Uterus (tissue), 2 donors: ENCODE results near the gene IL17A.

ENCODE experiments used
- POLR2A ChIP-seq, 2 donors: fragments of 450-650 bp; IDR thresholded peaks; one replicate each; pipeline ENCODE4 v1.6.1; 2016; ENCODE audit warnings: antibody characterized with exemption in 2 of 2, mild to moderate bottlenecking in 1 of 2, moderate library complexity in 1 of 2
- TF ChIP-seq, protein P1 (sequence below), 4 experiments: fragments of 200-600 bp in 2 of 4; fragments of 450-650 bp in 2 of 4; sonication (generic) in 2 of 4; IDR thresholded peaks; one replicate each; pipeline ENCODE4 v1.5.1; 2016 to 2019; ENCODE audit warnings: antibody characterized with exemption in 4 of 4, mild to moderate bottlenecking in 2 of 4, moderate library complexity in 1 of 4

DNA sequence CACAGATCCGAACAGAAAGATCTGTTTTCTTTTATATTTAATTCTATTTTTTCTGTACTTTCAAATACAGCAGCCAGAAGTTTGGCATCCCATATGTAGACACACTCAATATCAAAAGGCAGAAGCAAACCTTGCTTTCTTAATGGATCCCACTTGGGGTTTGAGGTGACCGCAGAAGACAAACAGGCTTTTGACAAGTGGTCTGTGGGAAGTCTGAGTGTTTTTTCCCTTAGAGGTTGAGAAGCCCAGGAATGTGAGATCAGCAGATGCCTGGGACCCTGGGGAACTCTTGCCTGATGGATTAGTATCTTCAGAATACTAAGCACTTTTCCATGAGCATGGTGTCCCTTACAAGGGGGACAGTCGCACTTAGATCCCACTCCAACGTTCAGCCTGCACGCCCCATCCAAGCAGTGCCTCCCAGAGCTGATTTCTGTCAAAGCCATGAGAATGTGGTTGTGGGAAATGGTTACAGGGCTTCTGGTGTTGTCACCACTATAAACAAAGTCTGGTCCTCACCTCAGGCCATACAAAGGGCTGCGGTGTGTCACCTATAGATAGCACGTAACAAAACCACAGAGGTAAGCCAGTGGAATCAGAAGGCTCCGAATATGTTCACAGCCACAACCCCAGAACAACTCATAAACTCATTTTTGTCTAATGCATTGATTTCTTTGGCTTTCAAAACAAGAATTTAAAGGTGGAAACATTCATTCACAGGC is 45.4 kb downstream of the IL17A start:
- TF ChIP-seq, protein P1, sequence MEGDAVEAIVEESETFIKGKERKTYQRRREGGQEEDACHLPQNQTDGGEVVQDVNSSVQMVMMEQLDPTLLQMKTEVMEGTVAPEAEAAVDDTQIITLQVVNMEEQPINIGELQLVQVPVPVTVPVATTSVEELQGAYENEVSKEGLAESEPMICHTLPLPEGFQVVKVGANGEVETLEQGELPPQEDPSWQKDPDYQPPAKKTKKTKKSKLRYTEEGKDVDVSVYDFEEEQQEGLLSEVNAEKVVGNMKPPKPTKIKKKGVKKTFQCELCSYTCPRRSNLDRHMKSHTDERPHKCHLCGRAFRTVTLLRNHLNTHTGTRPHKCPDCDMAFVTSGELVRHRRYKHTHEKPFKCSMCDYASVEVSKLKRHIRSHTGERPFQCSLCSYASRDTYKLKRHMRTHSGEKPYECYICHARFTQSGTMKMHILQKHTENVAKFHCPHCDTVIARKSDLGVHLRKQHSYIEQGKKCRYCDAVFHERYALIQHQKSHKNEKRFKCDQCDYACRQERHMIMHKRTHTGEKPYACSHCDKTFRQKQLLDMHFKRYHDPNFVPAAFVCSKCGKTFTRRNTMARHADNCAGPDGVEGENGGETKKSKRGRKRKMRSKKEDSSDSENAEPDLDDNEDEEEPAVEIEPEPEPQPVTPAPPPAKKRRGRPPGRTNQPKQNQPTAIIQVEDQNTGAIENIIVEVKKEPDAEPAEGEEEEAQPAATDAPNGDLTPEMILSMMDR (IDR thresholded peaks at IDR 0.05) = no peak
- TF ChIP-seq POLR2A (IDR thresholded peaks at IDR 0.05) = no peak
